HuH-7 (cell line): ENCODE data around the gene CDH3.
A peak's percentile ranks its signal among the peaks of the same experiment; 100 is the strongest.

Source experiments
- DNase-seq: peaks from one replicate; pipeline ENCODE4 v3.0.0; 2011; ENCODE audit warnings: low spot score

The CDH3 gene

DNA sequence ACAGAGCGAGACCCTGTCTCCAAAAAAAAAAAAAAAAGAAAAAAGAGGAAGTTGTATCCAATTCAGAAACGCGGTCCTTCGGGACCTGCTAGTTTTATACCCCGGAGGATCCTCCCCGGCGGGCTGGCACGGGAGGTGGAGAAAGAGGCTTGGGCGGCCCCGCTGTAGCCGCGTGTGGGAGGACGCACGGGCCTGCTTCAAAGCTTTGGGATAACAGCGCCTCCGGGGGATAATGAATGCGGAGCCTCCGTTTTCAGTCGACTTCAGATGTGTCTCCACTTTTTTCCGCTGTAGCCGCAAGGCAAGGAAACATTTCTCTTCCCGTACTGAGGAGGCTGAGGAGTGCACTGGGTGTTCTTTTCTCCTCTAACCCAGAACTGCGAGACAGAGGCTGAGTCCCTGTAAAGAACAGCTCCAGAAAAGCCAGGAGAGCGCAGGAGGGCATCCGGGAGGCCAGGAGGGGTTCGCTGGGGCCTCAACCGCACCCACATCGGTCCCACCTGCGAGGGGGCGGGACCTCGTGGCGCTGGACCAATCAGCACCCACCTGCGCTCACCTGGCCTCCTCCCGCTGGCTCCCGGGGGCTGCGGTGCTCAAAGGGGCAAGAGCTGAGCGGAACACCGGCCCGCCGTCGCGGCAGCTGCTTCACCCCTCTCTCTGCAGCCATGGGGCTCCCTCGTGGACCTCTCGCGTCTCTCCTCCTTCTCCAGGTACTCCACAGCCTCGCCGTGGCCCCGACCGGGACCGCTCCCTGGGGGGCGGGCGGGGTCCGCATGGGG, at the start of gene CDH3:
Gene CDH3 (plus strand): TSS at position 596 of the 779 bp plus-strand sequence. CDS start 70 bp downstream, at position 666.
- peak; percentile 62 for DNase-seq

DNA sequence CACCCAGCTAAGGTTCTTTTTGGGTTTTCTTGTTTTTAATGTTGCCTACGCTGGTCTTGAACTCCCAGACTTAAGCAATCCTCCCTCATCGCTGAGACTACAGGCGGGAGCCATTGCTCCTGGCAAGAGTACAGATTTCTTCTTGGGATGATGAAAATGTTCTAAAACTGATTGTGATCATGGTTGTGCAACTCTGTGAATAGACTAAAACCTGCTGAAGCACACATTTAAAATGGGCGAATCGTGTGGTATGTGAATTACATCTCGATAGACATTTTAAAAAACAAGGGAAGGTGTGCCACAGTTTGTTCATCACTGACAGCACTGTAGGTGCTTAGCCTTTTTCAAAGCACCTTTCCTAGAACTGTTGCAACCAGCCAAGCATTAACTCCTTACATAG, 48.8 kb upstream of the CDH3 start:
- DNase-seq: no peak

- DNase-seq: no peak
These were observed 45.5 kb upstream of the CDH3 start for GRCh38 chr16:68599586-68599985.

- DNase-seq: no peak
These were observed 39.4 kb upstream of the CDH3 start for GRCh38 chr16:68605746-68606145.

DNA sequence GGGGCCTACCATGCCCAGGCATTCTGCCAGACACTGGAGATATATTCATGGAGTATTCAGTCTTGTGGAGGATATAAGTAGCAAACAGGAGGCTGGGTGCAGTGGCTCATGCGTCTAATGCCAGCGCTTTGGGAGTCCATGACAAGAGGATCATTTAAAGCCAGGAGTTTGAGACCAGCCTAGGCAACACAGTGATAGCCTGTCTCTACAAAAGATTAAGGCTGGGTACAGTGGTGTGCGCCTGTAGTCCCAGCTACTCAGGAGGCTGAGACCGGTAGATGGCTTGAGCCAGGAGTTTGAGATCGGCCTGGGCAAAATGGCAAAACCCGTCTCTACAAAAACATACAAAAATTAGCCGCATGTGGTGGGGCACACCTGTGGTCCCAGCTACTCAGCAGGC, 37.7 kb upstream of the CDH3 start:
- no peak for DNase-seq

DNA sequence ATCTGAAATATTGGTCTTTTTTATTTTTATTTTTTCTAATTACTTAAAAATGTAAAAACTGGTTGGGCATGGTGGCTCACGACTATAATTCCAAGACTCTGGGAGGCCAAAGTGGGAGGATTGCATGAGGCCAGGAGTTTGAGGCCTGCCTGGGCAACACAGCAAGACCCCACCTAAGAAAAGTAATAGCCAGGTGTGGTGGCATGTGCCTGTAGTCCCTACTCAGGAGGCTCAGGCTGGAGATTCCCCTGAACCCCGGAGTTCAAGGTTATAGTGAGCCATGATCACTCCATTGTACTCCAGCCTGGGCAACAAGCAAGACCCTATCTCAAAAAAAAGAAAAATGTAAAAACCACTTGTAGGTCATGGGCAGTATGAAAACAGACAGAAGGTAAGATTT, 36.8 kb upstream of the CDH3 start:
- DNase-seq: no peak

GRCh38 chr16:68612996-68613395, 32.1 kb upstream of the CDH3 start:
- no peak for DNase-seq

DNA sequence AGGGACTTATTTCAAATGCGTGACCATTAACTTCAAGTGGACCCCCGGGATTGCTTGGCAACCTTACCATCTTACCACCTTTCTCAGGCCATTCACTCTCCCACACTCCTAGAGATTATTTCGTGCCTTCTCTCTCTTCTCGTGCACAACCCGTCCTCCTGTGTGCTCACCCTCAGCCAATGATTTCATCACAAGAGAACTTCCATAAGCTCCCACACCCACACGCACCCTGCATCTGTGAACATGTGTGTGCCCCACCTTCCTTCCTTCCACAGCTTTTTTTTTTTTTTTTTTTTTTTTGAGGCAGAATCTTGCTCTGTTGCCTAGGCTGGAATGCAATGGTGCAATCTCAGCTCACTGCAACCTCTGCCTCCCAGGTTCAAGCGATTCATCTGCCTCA, 27.4 kb upstream of the CDH3 start:
- DNase-seq: no peak

DNA sequence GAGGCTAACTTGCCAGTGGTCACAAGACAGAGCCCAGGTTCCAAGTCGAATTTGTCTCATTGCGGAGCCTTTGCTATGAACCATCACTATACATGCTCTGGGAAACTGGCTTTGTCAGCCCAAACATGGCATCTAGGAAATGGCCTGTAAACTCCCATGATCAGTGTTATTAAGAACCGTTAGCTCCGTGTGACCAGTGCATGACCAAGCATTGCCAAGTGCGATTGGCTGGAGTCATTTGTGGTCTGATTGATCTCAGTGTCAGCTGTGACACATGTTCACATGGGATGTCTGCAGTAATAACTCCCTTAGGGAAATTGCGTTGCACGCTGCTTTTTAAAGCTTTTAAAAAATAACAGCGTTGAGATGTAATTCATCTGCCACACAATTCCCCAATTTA, 18.6 kb upstream of the CDH3 start:
- no peak for DNase-seq

DNA sequence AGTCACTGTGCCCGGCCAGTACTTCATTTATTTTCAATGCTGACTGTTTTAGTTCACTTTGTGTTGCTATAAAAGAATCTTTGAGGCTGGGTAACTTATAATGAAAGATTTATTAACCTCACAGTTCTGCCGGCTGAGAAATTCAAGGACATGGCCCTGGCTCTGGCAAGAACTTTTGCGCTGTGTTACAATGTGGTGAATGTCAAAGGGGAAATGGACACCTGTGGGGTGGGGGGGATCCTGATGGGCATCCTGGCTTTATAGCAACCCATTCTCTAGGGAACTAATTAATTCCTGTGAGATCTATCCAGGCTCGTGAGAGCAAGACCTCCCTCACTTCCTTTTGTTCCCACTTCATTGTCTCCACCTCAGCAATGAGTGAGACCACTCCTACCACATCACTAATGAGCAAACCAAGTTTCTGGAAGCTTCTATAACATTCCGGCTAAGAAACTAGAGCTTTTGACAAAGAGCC, 17.1 kb upstream of the CDH3 start:
- no peak for DNase-seq

DNA sequence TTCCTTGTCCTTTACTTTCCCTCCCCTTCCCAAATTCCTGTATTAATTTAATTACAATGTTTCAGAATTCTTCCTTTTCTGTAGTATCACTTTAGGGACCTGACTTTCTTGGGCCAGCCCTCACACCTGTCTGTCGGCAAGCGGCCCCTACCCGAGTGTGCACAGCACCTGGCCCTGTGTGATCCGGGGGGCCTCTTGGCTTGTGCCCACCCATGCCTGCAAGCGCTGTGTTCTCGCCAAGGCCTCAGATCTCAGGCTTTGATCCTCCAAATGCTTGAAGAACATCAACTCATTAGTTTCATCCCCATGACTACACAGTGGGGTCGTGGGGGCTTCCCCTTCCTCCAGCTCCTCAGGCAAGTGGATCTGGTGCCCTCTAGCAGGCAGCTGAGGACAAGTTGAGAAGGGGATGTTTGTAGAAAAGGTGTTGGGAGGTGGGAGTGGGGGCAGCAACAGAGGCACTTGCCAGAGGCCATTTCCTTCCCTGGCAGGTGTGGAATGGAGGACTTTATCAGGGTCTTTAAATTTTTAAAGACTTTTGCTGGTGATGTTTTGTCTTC, 15.7 kb upstream of the CDH3 start:
- DNase-seq: no peak

DNA sequence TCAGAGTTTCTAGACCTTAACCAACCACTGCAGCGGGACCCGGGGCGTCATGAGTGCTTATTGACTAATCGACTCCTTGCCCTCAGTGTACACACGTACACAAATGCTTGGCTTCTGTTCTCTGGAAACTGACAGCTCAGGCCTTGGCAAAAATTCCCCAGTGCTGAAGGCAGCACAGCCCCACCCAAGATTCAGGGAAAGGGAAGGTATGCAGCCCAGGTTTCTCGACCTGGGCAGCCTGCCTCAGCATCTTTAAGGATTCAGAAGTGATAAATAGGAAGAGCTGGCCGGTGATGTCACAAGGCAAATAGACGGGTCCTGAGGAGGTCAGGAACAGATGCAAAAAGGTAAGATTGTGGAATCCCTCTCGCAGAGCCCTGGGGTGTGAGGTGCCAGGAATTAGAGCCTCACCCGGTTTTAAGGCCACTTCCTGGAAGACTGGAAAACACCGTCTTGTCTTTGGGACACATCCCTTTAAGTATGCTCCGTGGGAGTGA, 9.0 kb upstream of the CDH3 start:
- no peak for DNase-seq

GRCh38 chr16:68636818-68637217, 8.3 kb upstream of the CDH3 start:
- DNase-seq: no peak

- no peak for DNase-seq
These were observed 4.1 kb upstream of the CDH3 start for GRCh38 chr16:68640972-68641371.

DNA sequence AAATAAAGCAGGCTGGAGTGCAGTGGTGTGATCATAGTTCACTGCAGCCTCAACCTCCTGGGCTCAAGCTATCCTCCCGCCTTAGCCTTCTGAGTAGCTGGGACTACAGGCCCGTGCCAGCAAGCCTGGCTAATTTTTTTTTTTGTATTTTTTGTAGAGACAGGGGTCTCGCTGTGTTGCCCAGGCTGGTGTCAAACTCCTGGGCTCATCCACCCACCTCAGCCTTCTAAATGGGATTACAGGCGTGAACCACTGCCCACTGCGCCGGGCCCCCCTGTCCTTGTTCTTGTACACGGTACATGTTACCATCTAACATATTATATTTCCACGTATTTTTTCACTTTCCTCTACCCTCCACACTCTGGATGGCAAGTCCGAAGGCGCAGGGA, 3.1 kb upstream of the CDH3 start:
- DNase-seq: no peak

GRCh38 chr16:68642436-68643101, 2.5 kb upstream of the CDH3 start:
- DNase-seq: no peak

- no peak for DNase-seq
These were observed 1.9 kb upstream of the CDH3 start for GRCh38 chr16:68643227-68643626.

- DNase-seq: no peak
These were observed 1.3 kb upstream of the CDH3 start for GRCh38 chr16:68643847-68644246.

- no peak for DNase-seq
These were observed 814 bp upstream of the CDH3 start for GRCh38 chr16:68644296-68644695.

- DNase-seq: peak; percentile 42
These were observed 631 bp downstream of the CDH3 start for GRCh38 chr16:68645494-68646388.

DNA sequence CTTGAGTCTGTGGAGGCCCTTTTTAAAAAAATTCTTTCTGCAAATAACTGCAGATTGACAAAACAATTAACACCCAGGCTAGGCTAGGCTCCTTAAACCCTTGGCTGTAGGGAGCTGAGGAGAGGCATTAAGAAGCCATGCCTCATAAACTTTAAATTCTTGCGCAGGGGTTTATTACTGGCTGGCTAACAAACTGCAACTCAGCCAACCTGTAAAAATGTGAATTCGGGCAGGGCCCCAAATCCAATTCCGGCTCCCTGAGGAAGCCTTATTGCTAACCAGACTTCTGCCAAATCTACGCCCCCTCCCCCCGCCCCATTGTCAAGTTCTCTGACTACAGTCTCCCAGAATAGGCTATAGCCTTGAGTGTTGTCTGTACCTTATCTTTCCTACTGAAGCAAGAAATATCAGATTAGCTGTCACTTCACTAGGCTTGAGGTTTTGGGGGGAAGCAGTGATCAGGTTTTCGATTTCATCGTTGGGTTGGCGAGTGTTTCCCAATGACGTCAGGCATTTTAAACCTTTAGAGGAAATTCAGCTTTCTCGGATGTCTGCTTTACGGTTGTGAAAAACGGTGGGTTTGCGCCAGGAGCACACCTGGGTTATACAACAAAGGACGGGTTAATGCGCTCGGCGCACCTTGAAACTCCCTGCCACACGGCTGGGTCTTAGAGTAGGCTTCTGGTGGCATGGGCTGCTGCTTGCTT, 2.0 kb downstream of the CDH3 start:
- no peak for DNase-seq
